IPS-18c (cell line): Measurements from ENCODE around the gene FBXL17.

Experiments
- H3K4me3 ChIP-seq: 2 replicates; pipeline ENCODE4 v1.7.0; 2013; ENCODE audit warnings: low read depth, mild to moderate bottlenecking, low read length, moderate library complexity; ENCODE audit not compliant: insufficient read depth
- H3K9me3 ChIP-seq: one replicate; pipeline ENCODE4 v1.6.1; 2013; ENCODE audit warnings: mild to moderate bottlenecking, low read length, moderate library complexity; ENCODE audit not compliant: control insufficient read depth, insufficient read depth

The FBXL17 gene

DNA sequence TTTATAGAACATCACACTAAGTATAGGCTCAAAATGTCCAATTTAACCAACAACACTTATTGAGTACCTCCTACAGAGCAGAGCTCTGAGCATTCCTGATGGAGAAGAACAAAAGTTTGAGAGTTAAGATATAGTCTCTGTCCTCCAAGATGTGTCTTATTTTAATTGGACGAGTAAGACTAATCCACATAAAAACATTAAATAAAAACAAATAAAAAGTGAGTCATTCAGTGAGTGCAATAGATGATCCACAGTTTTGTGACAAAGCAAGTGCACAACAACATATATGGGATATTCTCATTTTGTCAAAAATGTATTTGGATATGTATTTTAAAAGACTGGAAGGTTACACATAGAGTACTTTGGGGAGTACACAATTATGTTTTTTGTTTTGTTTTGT lies 277.4 kb downstream of the FBXL17 start:
- H3K9me3 ChIP-seq, result no peaks in the 10 kb centered on the region
- no peak overlapping the region for H3K4me3 ChIP-seq

DNA sequence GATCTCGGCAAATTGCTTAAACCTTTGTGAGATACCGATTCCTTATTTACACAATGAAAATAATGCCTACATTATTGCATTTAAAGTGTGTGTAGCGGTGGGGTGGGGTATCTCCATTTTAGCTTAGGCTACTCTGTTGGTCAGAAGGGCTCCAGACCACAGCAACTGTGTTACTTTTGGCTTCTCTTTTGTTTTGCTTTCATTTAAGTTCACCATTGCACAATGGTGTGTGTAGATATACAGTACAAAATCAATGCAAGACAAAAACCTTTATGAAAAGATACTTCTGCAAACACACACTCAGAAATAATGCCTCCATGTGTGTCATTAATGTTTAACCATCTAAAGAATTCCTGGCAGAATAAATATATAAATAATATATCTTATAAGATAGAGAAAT lies 279.4 kb downstream of the FBXL17 start:
- H3K9me3 ChIP-seq, result no peaks in the 10 kb centered on the region

DNA sequence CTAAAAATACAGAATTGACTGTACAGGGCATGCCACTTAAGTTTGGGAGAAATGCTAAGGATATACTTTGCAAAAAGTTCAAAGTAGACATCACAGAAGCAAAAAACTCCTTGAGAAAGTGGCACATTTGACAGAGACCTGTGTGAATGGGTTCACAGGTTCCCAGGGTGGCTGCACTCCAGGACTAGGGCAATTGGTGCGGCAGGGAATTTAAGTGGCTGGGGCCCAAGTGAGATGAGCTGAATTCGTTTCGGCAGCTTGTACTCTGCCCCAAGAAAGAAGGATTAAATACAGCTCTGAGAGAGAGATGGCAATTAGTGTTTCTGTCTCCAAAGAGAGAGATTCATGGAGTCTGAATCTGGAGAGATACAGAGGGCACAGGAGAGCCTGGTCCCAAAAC lies 280.1 kb downstream of the FBXL17 start:
- H3K9me3 ChIP-seq, result no peaks in the 10 kb centered on the region
- no peak overlapping the region for H3K4me3 ChIP-seq

More for the DNA sequence above, 279.4 kb downstream of the FBXL17 start:
- no peak overlapping the region for H3K4me3 ChIP-seq

DNA sequence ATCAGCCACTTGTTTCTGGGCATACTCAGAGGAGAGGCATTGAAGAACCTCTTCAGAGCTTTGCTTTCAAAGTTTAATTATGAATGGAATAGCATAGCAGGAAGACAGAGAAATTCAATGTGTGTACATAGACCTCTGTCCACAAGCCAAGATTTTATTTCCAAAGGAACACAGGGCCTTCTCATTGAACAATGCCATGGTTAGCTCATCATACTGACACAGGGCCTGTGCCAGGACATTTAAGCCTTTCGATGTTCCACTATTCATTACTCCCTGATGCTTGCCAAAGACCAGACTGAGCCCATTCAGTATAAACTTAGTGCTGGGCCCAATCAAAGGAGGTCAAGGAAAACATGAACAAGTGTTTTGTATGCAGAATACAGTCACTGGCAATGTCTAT lies 280.8 kb downstream of the FBXL17 start:
- Histone ChIP-seq H3K4me3 (no peak overlapping the region), H3K9me3 (no peaks in the 10 kb centered on the region)

DNA sequence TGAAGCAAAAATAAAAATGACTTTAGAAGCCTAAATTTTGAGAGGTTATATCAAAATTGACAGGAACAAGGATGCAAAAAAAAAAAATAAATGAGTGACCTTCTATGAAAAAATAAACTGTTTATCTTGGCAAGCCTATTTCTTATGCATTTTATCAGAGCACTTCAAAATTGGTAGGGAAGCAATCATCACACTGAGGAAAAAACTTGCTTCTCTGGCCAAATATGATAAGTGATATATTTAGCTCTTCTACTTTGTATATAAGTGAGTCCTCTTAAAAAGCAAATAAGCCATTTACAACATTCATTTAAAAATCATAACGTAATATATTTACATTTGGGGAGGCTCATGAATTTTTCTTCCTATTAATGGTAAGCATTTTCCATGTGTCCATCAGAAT lies 287.1 kb downstream of the FBXL17 start:
- Histone ChIP-seq H3K9me3 (no peaks in the 10 kb centered on the region), H3K4me3 (no peak overlapping the region)

DNA sequence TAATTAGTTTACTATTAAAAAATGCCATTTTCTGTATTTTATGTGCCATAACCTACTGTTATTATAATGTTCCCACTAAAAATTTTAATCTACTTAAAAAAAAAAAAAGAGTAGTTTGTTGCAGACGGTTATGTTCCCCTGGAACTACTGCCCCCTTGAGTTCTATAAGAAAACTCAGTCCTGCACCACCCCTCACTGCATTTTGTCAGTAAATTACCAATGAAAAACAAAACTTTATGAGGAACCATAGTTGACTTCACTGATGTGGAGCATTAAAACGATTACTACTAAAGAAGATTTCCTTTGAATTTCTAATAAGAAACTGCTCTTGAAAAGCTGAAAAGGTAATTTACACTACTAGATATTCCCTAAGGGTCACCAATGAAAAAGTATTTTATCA lies 288.7 kb downstream of the FBXL17 start:
- H3K4me3 ChIP-seq, result no peak overlapping the region
- no peaks in the 10 kb centered on the region for H3K9me3 ChIP-seq

DNA sequence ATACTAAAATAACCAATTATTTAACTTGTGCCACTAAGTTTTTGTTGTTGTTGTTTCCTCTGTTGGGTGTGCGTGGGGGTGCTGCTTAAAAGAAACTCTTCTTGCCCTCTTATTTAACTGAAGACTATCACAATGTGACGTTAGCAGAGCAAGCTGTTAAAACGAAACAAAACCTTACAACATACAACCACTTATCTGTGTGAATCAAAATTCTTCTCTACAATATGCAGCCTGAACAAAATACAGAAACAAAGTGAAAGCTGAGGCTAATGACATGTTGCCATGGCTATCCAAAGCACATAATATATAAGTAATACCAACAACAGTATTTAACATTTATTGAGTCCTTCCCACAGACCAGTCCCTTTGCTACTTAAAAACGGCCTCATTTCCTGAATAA lies 291.0 kb downstream of the FBXL17 start:
- H3K4me3 ChIP-seq, result no peak overlapping the region
- no peaks in the 10 kb centered on the region for H3K9me3 ChIP-seq

DNA sequence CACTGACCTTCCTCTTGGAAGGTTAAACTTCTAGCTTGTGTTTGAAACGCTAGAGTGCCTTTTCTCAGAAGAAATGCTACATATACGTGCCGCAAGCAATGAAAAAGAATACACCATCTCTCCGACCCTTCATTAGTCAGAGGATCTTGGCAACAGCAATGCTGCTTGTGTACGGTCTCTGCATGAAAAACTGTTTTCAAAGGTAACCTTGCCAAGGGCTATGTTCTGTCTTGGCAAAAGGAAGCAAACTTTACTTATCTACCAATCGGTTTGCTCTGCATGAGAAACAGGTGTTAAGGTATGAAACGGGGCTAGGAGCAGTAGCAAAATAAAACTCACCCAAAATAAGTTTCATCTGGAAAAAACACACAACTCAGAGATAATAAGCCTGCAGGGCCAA lies 297.8 kb downstream of the FBXL17 start:
- Histone ChIP-seq H3K9me3 (no peaks in the 10 kb centered on the region), H3K4me3 (no peak overlapping the region)

DNA sequence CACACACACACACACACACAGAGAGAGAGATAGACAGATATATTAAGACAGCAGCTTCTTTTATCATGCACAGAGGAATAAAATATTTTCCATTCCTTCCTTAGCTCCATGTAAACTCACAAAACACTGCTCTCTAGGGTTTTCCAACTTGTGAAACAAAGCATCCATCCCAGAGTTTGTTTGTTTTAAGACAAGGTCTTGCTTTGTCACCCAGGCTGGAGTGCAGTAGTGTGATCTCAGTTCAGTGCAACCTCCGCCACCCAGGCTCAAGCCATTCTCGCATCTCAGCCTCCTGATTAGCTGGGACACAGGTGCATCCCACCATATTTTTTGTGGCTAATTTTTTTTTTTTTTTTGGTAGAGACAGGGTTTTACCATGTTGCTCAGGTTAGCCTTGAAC lies 298.7 kb downstream of the FBXL17 start:
- Histone ChIP-seq H3K4me3 (no peak overlapping the region), H3K9me3 (no peaks in the 10 kb centered on the region)

DNA sequence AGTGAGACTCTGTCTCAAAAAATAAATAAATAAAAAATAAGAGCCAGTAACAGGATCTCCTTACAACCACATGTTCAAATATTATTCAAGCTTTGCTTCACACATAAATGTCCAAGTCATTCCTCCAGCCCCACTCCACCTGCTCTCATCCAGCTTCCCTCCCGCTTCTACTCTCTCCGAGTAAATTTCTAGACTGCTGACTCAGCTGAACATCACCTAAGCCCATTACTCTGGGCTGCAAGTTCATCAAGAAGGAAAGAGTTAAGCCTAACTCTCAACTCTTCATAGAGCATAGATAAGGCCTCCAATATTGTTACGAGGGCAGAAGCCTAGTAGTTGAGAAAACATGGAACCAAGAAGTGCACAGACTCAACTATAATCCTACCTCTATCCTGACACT lies 300.2 kb downstream of the FBXL17 start:
- no peaks in the 10 kb centered on the region for H3K9me3 ChIP-seq

DNA sequence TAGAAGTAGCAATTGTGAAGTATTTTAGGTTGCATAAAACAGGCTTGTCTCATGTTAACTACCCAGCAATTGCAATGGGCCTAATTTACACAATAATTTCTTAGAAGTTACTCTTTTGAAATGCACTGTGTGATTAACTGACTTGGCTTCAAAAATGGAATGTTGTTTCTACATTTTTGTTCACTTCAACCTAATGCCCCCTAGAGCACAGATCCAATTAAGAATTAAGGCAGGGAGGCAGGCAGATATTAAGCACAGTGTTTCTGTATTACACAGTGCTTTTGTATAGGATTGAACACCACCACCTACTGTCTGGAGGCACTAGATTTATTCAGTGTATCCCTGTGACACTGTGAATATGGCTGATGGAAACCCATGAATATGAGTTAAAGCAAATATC lies 302.1 kb downstream of the FBXL17 start:
- Histone ChIP-seq H3K9me3 (no peaks in the 10 kb centered on the region), H3K4me3 (no peak overlapping the region)

More for the DNA sequence above, 300.2 kb downstream of the FBXL17 start:
- H3K4me3 ChIP-seq, result no peak overlapping the region

DNA sequence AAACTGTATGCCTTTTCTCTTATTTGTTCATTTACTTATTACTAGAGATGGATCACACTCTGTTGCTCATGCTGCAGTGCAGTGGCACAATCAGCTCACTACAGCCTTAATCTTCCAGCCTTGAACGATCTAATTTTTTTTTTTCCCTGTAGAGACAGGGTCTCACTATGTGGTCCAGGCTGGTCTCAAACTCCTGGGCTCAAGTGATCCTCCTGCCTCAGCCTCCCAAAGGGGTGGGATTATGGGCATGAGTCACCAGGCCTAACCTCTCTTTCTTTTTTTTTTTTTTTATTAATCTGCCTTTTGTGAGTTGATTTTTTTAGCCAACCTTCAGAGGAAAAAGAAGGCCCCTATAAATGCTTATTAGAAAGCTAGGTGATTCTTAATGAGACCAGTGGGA lies 303.0 kb downstream of the FBXL17 start:
- Histone ChIP-seq H3K4me3 (no peak overlapping the region), H3K9me3 (no peaks in the 10 kb centered on the region)

DNA sequence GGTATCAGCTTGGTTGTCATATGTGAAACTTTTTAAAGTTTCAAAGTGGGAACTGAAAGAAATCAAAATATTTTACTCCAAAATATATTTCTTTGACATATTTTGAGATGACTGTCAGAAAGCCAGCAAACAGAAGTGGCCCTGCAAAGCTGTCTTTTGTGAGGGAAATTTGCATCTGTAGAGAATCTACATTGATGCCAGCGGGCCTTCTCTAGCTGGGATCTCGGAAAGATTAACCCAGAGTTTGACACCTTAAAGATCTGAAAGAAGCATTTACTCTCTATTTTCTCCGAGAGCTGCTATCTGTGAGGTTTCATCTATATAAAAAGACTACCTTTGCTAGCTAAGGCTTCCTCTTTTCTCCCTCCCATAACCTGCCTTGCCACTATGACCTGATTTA lies 303.6 kb downstream of the FBXL17 start:
- H3K4me3 ChIP-seq, result no peak overlapping the region
- H3K9me3 ChIP-seq, result no peaks in the 10 kb centered on the region

DNA sequence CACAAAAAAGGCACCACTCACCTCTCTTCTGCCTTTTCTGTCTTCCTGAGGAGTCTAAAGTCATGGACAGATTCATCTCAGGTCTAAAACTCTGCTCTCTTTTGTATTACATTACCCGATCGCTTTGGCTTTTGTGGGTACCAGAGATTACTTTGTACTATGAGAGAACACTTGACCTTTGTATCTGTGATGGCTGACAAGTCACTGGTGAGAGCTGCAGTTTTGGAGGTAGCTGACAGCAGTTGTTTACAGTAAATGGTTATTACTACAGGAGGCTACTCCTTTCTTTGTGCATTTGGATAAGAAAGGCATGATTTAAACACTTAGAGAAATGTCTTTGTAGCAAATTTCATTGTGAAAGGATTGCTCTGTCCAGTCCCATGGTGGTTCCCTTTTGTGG lies 307.3 kb downstream of the FBXL17 start:
- no peaks in the 10 kb centered on the region for H3K9me3 ChIP-seq
- H3K4me3 ChIP-seq, result no peak overlapping the region

DNA sequence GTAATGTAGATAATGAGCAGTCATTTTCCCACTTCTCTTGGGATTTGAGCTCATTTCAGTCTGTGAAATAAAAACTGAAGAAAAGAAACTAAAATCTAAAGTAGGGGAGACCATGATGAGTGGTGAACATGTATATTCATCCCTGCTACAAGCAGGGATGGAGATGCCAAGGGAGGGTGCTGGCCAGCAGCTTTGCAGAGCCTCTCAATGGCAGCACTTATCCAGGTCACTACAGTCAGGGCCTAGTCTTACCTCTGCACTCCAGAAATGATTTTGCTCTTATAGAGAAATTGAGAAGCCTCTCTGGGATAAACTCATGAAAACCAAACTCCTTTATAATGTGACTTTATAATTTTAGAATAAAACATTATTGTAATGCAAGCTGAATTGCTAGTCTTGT lies 317.6 kb downstream of the FBXL17 start:
- H3K9me3 ChIP-seq, result no peaks in the 10 kb centered on the region

DNA sequence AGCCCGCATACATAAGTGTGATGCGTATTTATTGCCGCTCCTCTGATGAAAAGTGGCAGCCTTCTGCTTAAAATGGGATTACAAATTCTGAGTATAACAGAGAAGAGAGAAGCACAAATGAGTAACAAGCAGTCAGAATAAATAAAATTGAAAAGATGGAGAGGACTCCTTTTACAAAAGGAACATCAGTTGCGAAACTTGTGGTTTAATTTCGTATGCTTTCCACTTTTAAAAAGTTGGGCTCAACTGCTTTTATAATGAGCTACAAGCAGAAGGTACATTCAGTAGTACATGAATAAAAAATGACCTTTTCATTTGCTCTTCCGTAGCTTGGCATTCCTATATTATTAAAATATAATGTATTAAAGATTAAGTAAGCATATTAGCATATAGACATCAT lies 320.0 kb downstream of the FBXL17 start:
- Histone ChIP-seq H3K9me3 (no peaks in the 10 kb centered on the region), H3K4me3 (no peak overlapping the region)

More for the DNA sequence above, 317.6 kb downstream of the FBXL17 start:
- no peak overlapping the region for H3K4me3 ChIP-seq

DNA sequence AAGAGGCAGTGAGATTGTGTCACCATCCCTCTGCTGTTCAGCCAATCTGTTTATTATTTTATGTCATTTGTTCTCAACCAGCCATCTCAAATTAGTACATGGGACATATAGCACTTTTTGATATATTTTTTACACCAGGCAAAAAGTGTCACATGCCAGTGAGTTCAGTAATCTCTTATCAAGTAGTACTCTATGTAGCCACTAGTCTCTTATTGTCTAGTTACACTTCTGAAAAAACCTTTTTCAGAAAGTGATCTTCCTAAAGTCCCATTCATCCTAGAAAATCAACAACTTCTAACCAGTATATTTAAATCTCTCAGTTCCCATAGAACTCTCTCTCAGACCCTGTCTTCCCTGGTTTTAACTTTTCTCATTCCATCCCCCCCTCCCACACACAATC lies 321.6 kb downstream of the FBXL17 start:
- no peaks in the 10 kb centered on the region for H3K9me3 ChIP-seq
- no peak overlapping the region for H3K4me3 ChIP-seq

DNA sequence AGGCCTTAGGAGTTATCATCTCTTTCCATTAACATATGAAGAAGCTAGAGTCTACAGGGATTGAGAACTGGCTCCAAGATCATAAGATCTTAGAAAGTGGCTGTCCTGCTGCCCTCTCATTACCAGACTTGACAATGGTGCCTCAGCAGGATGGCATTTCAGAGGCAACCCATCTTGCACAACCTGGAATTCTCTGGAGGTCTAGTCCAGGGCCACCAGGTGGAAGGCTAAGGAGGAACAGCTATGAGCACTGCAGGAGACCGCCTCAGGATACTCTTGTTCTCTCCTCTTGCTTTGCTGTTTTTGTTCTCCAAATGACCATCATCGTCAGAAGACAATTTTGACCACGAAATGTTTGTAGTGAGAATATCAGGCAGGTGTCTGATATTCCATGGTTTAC lies 322.6 kb downstream of the FBXL17 start:
- no peaks in the 10 kb centered on the region for H3K9me3 ChIP-seq
- H3K4me3 ChIP-seq, result no peak overlapping the region

DNA sequence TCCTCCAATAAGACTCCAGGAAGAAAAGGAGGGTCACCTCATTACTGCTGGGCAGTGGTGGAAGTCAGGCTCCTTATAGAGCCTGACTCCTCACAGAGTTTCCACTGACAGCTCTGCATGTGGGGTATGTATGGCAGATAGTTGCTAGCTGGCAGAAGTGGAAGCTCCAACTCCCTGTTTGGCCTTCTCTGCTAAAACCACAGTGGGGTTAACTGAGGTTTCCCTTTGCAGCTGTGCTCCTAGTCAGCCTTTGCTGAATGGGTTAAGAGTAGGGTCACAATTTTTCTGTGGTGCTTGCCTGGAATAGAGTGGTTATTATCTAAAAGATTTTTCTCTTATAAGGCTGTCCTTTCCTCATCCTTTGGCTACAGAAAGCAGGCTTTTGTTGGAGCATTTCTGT lies 327.5 kb downstream of the FBXL17 start:
- Histone ChIP-seq H3K9me3 (no peaks in the 10 kb centered on the region), H3K4me3 (no peak overlapping the region)
